Natural killer cell (primary cell): Measurements from ENCODE around the gene PLXNA2. TPM values are rescaled to one million over a fixed set of nuclear protein-coding genes. Genes with fewer than 3 reads are reported as not detected.

Experiments used
- ATAC-seq, 3 donors: fragments of 150-1000 bp in 2 of 3; fragments of 200-7000 bp in 1 of 3; cut with Tn5 transposase; 1 replicate in 1 of 3; 2 replicates in 2 of 3; pipeline ENCODE4 v1.10.0; 2021; ENCODE audit warnings: mild to moderate bottlenecking in 2 of 3, moderate library complexity in 2 of 3
- DNase-seq, 2 donors: peaks; one replicate each; pipeline versions ENCODE4 v3.0.0 to v3.0.0-alpha.2; 2013 to 2021; ENCODE audit warnings: mixed read lengths in 1 of 2
- H3K27ac ChIP-seq: one replicate; pipeline ENCODE4 v1.5.1; 2013; ENCODE audit warnings: mild to moderate bottlenecking, low read length
- H3K27me3 ChIP-seq: one replicate; pipeline ENCODE4 v1.6.1; 2013; ENCODE audit warnings: low read length; ENCODE audit not compliant: control insufficient read depth, insufficient read depth
- H3K36me3 ChIP-seq: one replicate; pipeline ENCODE4 v1.6.1; 2013; ENCODE audit warnings: low read length; ENCODE audit not compliant: control insufficient read depth, insufficient read depth
- H3K4me1 ChIP-seq: one replicate; pipeline ENCODE4 v1.6.1; 2013; ENCODE audit warnings: low read length; ENCODE audit not compliant: control insufficient read depth, insufficient read depth
- H3K4me3 ChIP-seq: one replicate; pipeline ENCODE4 v1.5.1; 2013; ENCODE audit warnings: low read length
- H3K9me3 ChIP-seq: one replicate; pipeline ENCODE4 v1.6.1; 2013; ENCODE audit warnings: low read length; ENCODE audit not compliant: control insufficient read depth, insufficient read depth
- H3K27ac Mint-ChIP-seq, 2 donors: one replicate each; pipeline ENCODE4 v1.8.0; 2022; ENCODE audit warnings: mild to moderate bottlenecking in 2 of 2, mixed read lengths in 2 of 2, moderate library complexity in 1 of 2
- H3K27me3 Mint-ChIP-seq, 2 donors: one replicate each; pipeline ENCODE4 v1.8.0; 2022; ENCODE audit warnings: low read depth in 2 of 2, mixed read lengths in 2 of 2
- H3K36me3 Mint-ChIP-seq: one replicate; pipeline ENCODE4 v1.8.0; 2022; ENCODE audit warnings: mixed read lengths
- H3K4me1 Mint-ChIP-seq, 2 donors: one replicate each; pipeline ENCODE4 v1.8.0; 2022; ENCODE audit warnings: mixed read lengths in 2 of 2
- H3K4me3 Mint-ChIP-seq: one replicate; pipeline ENCODE4 v1.8.0; 2022; ENCODE audit warnings: mild to moderate bottlenecking, moderate library complexity, mixed read lengths
- H3K9me3 Mint-ChIP-seq, 2 donors: one replicate each; pipeline ENCODE4 v1.8.0; 2022; ENCODE audit warnings: mixed read lengths in 2 of 2
- CTCF ChIP-seq: fragments of 200-600 bp; IDR thresholded peaks from one replicate; pipeline ENCODE4 v1.8.0; 2022; ENCODE audit warnings: antibody characterized with exemption
- WGBS: methylation state at CpG from one replicate; pipeline ENCODE4 v1.1.7; 2013; ENCODE audit warnings: missing lambda C conversion rate; ENCODE audit not compliant: insufficient coverage; 5-methylcytosine and 5-hydroxymethylcytosine counted together
- intact Hi-C: fragments of 100-400 bp; cut with micrococcal nuclease; formaldehyde crosslinking; loops from one replicate; pipeline ENCODE4 v1.14.2; 2022
- total RNA-seq, 4 donors: library from RNA; stranded (reverse); fragments of 120-200 nt in 1 of 4; gene quantifications; one replicate each; pipeline versions ENCODE4 v1.2.3 to v1.2.4, GENCODE V29; 2013 to 2022

PLXNA2 gene
- total RNA-seq, 3 donors from 2014 or later (not counting 1 experiment from before 2014, with no cell fraction given): 2.8 to 8.4 (median 2.8) TPM

- TF ChIP-seq CTCF: no peak
- no peaks in the 10 kb centered on the region for H3K36me3 ChIP-seq
- H3K27me3 ChIP-seq: peaks cover 24% of the 10 kb centered on the region
- Mint-ChIP-seq H3K9me3 (no peaks in the 10 kb centered on the region), H3K36me3 (no peaks in the 10 kb centered on the region), H3K27me3 (peaks cover 35 to 47% of the 10 kb centered on the region in 2 donors), H3K27ac (no peak overlapping the region), H3K4me3 (no peak overlapping the region), H3K4me1 (peaks cover 19 to 20% of the 10 kb centered on the region in 2 donors)
- ATAC-seq (no peak), DNase-seq (no peak)
- whole genome bisulfite sequencing: 89% methylated on average over 5 of the region's 5 CpGs
- peaks cover 16% of the 10 kb centered on the region for H3K4me1 ChIP-seq
- intact Hi-C loops: no loop called here
- H3K9me3 ChIP-seq: no peaks in the 10 kb centered on the region
- H3K27ac ChIP-seq: no peak overlapping the region
- H3K4me3 ChIP-seq: no peak overlapping the region
Measured at GRCh38 chr1:208234721-208235120, 9.5 kb downstream of the PLXNA2 start.

- Mint-ChIP-seq H3K4me3 (no peak overlapping the region), H3K27ac (no peak overlapping the region), H3K4me1 (peaks cover 15 to 19% of the 10 kb centered on the region in 2 donors), H3K36me3 (no peaks in the 10 kb centered on the region), H3K27me3 (peaks cover 31 to 48% of the 10 kb centered on the region in 2 donors), H3K9me3 (no peaks in the 10 kb centered on the region)
- H3K4me1 ChIP-seq: peaks cover 16% of the 10 kb centered on the region
- H3K4me3 ChIP-seq: no peak overlapping the region
- no peak overlapping the region for H3K27ac ChIP-seq
- DNase-seq (no peak), ATAC-seq (no peak)
- TF ChIP-seq CTCF: no peak
- H3K36me3 ChIP-seq: no peaks in the 10 kb centered on the region
- no peaks in the 10 kb centered on the region for H3K9me3 ChIP-seq
- intact Hi-C loops: no loop called here
- H3K27me3 ChIP-seq: peaks cover 24% of the 10 kb centered on the region
- WGBS: 91% methylated on average over 3 of the region's 3 CpGs
Measured at GRCh38 chr1:208233978-208234377, 10.2 kb downstream of the PLXNA2 start.

GRCh38 chr1:208233546-208233945 lies 10.6 kb downstream of the PLXNA2 start:
- Histone ChIP-seq H3K4me1 (peaks cover 16% of the 10 kb centered on the region), H3K36me3 (no peaks in the 10 kb centered on the region), H3K9me3 (no peaks in the 10 kb centered on the region), H3K27ac (no peak overlapping the region), H3K4me3 (no peak overlapping the region), H3K27me3 (peaks cover 24% of the 10 kb centered on the region)
- H3K27me3 Mint-ChIP-seq: peaks cover 35 to 51% of the 10 kb centered on the region in 2 donors
- 86% methylated on average over 5 of the region's 5 CpGs for WGBS
- no peak overlapping the region for H3K4me3 Mint-ChIP-seq
- H3K36me3 Mint-ChIP-seq: no peaks in the 10 kb centered on the region
- no peaks in the 10 kb centered on the region for H3K9me3 Mint-ChIP-seq
- no peak overlapping the region for H3K27ac Mint-ChIP-seq
- no peak for TF ChIP-seq CTCF
- intact Hi-C loops: no loop called here
- DNase-seq (no peak), ATAC-seq (no peak)
- peaks cover 15 to 19% of the 10 kb centered on the region in 2 donors for H3K4me1 Mint-ChIP-seq

GRCh38 chr1:208232662-208233038 lies 11.5 kb downstream of the PLXNA2 start:
- Mint-ChIP-seq H3K27me3 (peaks cover 28 to 51% of the 10 kb centered on the region in 2 donors), H3K4me3 (no peak overlapping the region), H3K36me3 (no peaks in the 10 kb centered on the region), H3K27ac (no peak overlapping the region), H3K9me3 (no peaks in the 10 kb centered on the region), H3K4me1 (peaks cover 15 to 19% of the 10 kb centered on the region in 2 donors)
- no peak overlapping the region for H3K4me3 ChIP-seq
- ATAC-seq (no peak), DNase-seq (no peak)
- H3K9me3 ChIP-seq: no peaks in the 10 kb centered on the region
- no peaks in the 10 kb centered on the region for H3K36me3 ChIP-seq
- intact Hi-C loops: no loop called here
- WGBS: 94% methylated on average over 3 of the region's 3 CpGs
- H3K27ac ChIP-seq: no peak overlapping the region
- TF ChIP-seq CTCF: no peak
- peaks cover 24% of the 10 kb centered on the region for H3K27me3 ChIP-seq
- H3K4me1 ChIP-seq: peaks cover 16% of the 10 kb centered on the region
